Measurements from ENCODE around the gene EDA.

Gene EDA

DNA sequence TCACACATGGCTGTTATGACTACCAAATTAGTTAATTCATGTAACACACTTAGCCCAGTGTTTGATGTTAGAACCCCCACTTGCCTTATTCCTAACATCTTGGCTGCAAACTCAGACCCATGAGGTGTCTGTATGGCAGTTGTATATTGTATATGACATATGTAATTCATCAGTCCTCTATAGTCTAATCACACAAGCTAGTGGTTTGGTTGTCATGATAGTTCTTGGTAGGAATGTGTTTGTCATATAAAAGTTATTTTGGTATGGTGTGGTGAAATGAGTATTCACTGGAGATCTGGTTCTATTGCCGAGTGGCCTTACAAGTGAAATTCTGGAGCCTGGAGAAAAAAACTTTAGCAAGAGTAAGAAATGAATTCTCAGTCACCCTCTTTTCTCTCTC lies 284.6 kb downstream of the EDA start:
- peaks cover 0 to 3% (median 0%) of the 10 kb centered on the region in 5 donors for H3K9me3 ChIP-seq (ENCODE audit: control insufficient read depth in 5 of 5, low read length in 5 of 5)

DNA sequence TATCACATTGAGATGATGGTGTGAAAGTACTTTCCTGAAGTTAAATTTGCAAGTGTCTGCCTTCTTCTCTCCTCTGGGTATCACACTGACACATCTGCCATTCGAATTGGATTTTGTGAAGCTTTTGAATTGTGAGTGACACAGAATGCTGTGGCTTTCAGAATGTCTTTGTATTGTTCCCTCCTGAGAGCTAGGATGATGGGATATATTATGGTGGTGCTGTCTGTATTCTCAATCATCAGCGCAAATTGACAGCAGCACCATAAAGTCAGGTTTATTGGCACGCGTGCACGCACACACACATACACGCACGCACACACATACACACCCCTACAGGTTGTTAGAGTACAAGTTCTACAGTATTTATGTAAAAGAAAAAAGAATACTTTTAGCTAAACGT lies 290.5 kb downstream of the EDA start:
- Histone ChIP-seq H3K9ac (ENCODE audit: low read length in 5 of 5) (no peak overlapping the region), H3K9me3 (ENCODE audit: control insufficient read depth in 5 of 5, low read length in 5 of 5) (peaks cover 0 to 4% (median 0%) of the 10 kb centered on the region in 5 donors), H3K4me1 (ENCODE audit: control insufficient read depth in 5 of 5, insufficient read depth in 5 of 5, low read length in 5 of 5) (no peaks in the 10 kb centered on the region), H3K27me3 (ENCODE audit: control insufficient read depth in 5 of 5, insufficient read depth in 4 of 5, low read length in 5 of 5) (peaks cover 0 to 2% (median 0%) of the 10 kb centered on the region in 5 donors), H3K36me3 (ENCODE audit: control insufficient read depth in 5 of 5, insufficient read depth in 5 of 5, low read length in 5 of 5) (no peaks in the 10 kb centered on the region), H3K27ac (ENCODE audit: low read depth, low read length) (no peak overlapping the region), H3K4me3 (ENCODE audit: low read depth in 1 of 5, low read length in 5 of 5) (no peak overlapping the region)

More for the DNA sequence above, 284.6 kb downstream of the EDA start:
- H3K4me1 ChIP-seq (ENCODE audit: control insufficient read depth in 5 of 5, insufficient read depth in 5 of 5, low read length in 5 of 5) = no peaks in the 10 kb centered on the region
- H3K36me3 ChIP-seq (ENCODE audit: control insufficient read depth in 5 of 5, insufficient read depth in 5 of 5, low read length in 5 of 5) = no peaks in the 10 kb centered on the region
- H3K9ac ChIP-seq (ENCODE audit: low read length in 5 of 5) = no peak overlapping the region
- no peak overlapping the region for H3K4me3 ChIP-seq (ENCODE audit: low read depth in 1 of 5, low read length in 5 of 5)
- H3K27me3 ChIP-seq (ENCODE audit: control insufficient read depth in 5 of 5, insufficient read depth in 4 of 5, low read length in 5 of 5) = peaks cover 0 to 6% (median 0%) of the 10 kb centered on the region in 5 donors
- H3K27ac ChIP-seq (ENCODE audit: low read depth, low read length) = no peak overlapping the region

DNA sequence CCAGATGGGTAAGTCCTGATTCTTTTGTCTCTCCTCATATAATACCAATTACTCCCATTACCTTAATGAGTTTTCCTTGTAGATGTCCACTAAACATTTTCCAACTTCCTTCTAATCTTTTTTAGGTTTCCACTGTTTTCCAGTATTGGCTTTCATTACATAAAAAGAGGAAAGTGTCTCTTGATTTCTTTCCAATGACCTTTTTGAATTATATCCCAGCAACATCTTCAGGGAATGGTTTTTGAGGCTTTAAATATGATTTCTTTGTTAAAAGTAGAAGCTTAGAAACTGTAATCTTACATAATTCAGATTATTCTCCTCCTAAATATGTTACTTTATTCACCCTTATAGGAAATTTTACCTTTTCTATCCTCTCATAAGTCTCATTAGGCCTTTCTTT lies 298.9 kb downstream of the EDA start:
- Histone ChIP-seq H3K27me3 (ENCODE audit: control insufficient read depth in 5 of 5, insufficient read depth in 4 of 5, low read length in 5 of 5) (no peaks in the 10 kb centered on the region), H3K9ac (ENCODE audit: low read length in 5 of 5) (no peak overlapping the region), H3K4me1 (ENCODE audit: control insufficient read depth in 5 of 5, insufficient read depth in 5 of 5, low read length in 5 of 5) (no peaks in the 10 kb centered on the region), H3K9me3 (ENCODE audit: control insufficient read depth in 5 of 5, low read length in 5 of 5) (peaks cover 2 to 24% (median 17%) of the 10 kb centered on the region in 5 donors), H3K4me3 (ENCODE audit: low read depth in 1 of 5, low read length in 5 of 5) (no peak overlapping the region), H3K27ac (ENCODE audit: low read depth, low read length) (no peak overlapping the region), H3K36me3 (ENCODE audit: control insufficient read depth in 5 of 5, insufficient read depth in 5 of 5, low read length in 5 of 5) (no peaks in the 10 kb centered on the region)

DNA sequence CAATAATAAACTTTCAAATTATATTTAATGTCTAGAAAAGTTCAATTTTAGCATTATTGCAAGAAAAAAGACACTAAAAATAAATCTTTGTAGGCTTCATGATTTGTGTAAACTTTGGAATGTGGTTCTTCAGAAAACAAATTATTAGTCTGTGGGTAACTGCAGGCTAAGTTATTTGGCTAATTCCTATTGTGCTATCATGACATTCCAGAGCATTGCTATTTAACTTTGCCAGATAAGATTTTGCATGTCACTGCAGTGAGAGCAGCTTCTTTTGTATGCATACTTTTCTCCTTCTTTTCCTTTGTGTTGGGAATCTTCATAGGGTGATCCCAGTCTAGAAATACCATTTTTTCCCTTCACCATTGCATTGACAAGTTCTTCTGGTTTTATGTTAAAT lies 303.8 kb downstream of the EDA start:
- no peaks in the 10 kb centered on the region for H3K27me3 ChIP-seq (ENCODE audit: control insufficient read depth in 5 of 5, insufficient read depth in 4 of 5, low read length in 5 of 5)
- H3K36me3 ChIP-seq (ENCODE audit: control insufficient read depth in 5 of 5, insufficient read depth in 5 of 5, low read length in 5 of 5) = no peaks in the 10 kb centered on the region
- H3K4me1 ChIP-seq (ENCODE audit: control insufficient read depth in 5 of 5, insufficient read depth in 5 of 5, low read length in 5 of 5) = no peaks in the 10 kb centered on the region
- H3K9me3 ChIP-seq (ENCODE audit: control insufficient read depth in 5 of 5, low read length in 5 of 5) = peaks cover 0 to 8% (median 4%) of the 10 kb centered on the region in 5 donors
- no peak overlapping the region for H3K27ac ChIP-seq (ENCODE audit: low read depth, low read length)
- no peak overlapping the region for H3K9ac ChIP-seq (ENCODE audit: low read length in 5 of 5)
- H3K4me3 ChIP-seq (ENCODE audit: low read depth in 1 of 5, low read length in 5 of 5) = no peak overlapping the region

DNA sequence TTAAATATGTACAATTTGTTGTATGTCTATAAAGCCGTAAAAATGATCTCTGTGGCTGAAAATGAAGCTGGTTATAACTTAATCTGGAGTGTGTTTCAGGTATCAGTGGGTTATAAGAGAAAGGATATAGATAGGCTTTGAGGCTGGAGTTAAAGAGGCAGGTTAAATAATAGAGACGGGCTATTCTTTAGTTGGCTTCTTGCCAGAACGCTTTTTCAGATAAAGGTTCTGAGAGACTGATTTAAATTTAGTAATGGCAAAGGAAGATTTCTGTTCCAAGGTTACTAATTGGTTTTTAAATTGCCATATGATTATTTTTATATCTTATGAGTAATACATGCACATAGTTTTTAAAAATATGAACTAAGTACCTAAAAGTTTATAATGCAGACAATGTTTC lies 316.4 kb downstream of the EDA start:
- no peak overlapping the region for H3K9ac ChIP-seq (ENCODE audit: low read length in 5 of 5)
- no peak overlapping the region for H3K27ac ChIP-seq (ENCODE audit: low read depth, low read length)
- no peak overlapping the region for H3K4me3 ChIP-seq (ENCODE audit: low read depth in 1 of 5, low read length in 5 of 5)
- H3K27me3 ChIP-seq (ENCODE audit: control insufficient read depth in 5 of 5, insufficient read depth in 4 of 5, low read length in 5 of 5) = peaks cover 0 to 5% (median 0%) of the 10 kb centered on the region in 5 donors
- H3K36me3 ChIP-seq (ENCODE audit: control insufficient read depth in 5 of 5, insufficient read depth in 5 of 5, low read length in 5 of 5) = no peaks in the 10 kb centered on the region
- no peaks in the 10 kb centered on the region for H3K4me1 ChIP-seq (ENCODE audit: control insufficient read depth in 5 of 5, insufficient read depth in 5 of 5, low read length in 5 of 5)
- no peaks in the 10 kb centered on the region for H3K9me3 ChIP-seq (ENCODE audit: control insufficient read depth in 5 of 5, low read length in 5 of 5)

DNA sequence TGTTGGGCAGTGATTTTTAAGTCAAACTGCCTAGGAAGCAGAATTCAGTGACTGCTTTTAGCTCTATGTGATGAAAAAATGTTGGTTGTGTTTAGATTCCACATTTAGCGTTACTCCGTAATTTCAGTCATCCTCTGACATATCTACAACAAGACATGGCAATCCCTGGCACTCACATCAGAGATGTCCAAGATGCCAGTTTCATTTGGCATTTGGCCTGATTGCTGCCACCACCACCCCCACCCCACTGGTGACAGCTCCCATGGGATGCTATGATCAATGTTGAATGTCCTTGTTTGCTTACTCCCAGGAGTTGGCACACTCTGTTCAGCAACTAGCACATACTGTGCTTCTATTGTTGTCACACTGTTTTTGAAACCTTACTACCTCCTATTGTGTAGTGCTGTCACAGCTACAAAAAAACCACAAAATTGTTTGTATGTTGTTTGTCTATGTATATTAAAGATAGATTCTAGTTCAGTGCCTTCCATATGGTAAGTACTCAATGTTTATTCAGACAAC lies 332.4 kb downstream of the EDA start:
- Histone ChIP-seq H3K9me3 (ENCODE audit: control insufficient read depth in 5 of 5, low read length in 5 of 5) (peaks cover 0 to 9% (median 5%) of the 10 kb centered on the region in 5 donors), H3K36me3 (ENCODE audit: control insufficient read depth in 5 of 5, insufficient read depth in 5 of 5, low read length in 5 of 5) (no peaks in the 10 kb centered on the region), H3K9ac (ENCODE audit: low read length in 5 of 5) (no peak overlapping the region), H3K4me3 (ENCODE audit: low read depth in 1 of 5, low read length in 5 of 5) (no peak overlapping the region), H3K27ac (ENCODE audit: low read depth, low read length) (no peak overlapping the region), H3K27me3 (ENCODE audit: control insufficient read depth in 5 of 5, insufficient read depth in 4 of 5, low read length in 5 of 5) (peaks cover 0 to 10% (median 8%) of the 10 kb centered on the region in 5 donors), H3K4me1 (ENCODE audit: control insufficient read depth in 5 of 5, insufficient read depth in 5 of 5, low read length in 5 of 5) (no peaks in the 10 kb centered on the region)

DNA sequence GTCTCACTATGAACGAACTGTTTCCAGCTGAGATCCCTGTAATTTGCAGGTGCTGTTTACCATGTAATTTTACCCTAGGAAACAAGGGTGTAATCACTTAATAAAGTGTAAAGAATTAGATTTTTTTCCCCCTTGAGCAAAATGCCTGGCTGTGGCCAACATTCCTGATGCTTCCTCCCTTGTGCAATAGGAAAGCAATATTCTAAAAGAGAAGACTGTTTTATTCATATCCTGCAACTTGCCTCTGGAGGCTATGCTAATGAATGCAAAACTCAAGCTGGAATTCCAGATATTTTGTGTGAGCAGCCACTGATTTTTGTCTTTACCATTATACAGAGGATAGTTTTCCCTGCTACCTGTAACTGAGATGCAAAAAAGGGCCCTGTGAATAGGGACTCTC lies 335.8 kb downstream of the EDA start:
- H3K4me3 ChIP-seq (ENCODE audit: low read depth in 1 of 5, low read length in 5 of 5) = no peak overlapping the region
- H3K9ac ChIP-seq (ENCODE audit: low read length in 5 of 5) = no peak overlapping the region
- H3K27ac ChIP-seq (ENCODE audit: low read depth, low read length) = no peak overlapping the region
- no peaks in the 10 kb centered on the region for H3K36me3 ChIP-seq (ENCODE audit: control insufficient read depth in 5 of 5, insufficient read depth in 5 of 5, low read length in 5 of 5)
- no peaks in the 10 kb centered on the region for H3K9me3 ChIP-seq (ENCODE audit: control insufficient read depth in 5 of 5, low read length in 5 of 5)
- peaks cover 0 to 9% (median 5%) of the 10 kb centered on the region in 5 donors for H3K27me3 ChIP-seq (ENCODE audit: control insufficient read depth in 5 of 5, insufficient read depth in 4 of 5, low read length in 5 of 5)
- no peaks in the 10 kb centered on the region for H3K4me1 ChIP-seq (ENCODE audit: control insufficient read depth in 5 of 5, insufficient read depth in 5 of 5, low read length in 5 of 5)

DNA sequence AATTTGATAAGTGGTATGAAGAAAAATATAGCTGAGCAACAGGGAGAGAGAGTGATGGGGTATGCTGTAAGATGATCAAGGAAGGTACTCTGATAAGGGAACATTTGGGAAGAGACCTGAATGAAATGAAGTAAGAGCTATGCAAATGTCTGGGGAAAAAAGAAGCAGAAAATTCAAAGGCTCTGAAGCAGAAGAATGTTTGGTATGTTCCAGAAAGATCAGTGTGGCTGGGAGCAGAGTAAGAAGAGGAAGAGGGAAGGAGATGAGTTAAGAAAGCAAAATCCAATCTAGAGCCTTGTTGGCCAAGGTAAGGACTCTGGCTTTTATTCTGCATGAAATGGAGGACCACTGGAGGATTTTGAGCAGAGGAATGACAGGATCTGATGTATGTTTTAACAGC lies 343.8 kb downstream of the EDA start:
- Histone ChIP-seq H3K27me3 (ENCODE audit: control insufficient read depth in 5 of 5, insufficient read depth in 4 of 5, low read length in 5 of 5) (peaks cover 0 to 4% (median 0%) of the 10 kb centered on the region in 5 donors), H3K9me3 (ENCODE audit: control insufficient read depth in 5 of 5, low read length in 5 of 5) (no peaks in the 10 kb centered on the region), H3K4me1 (ENCODE audit: control insufficient read depth in 5 of 5, insufficient read depth in 5 of 5, low read length in 5 of 5) (no peaks in the 10 kb centered on the region)

DNA sequence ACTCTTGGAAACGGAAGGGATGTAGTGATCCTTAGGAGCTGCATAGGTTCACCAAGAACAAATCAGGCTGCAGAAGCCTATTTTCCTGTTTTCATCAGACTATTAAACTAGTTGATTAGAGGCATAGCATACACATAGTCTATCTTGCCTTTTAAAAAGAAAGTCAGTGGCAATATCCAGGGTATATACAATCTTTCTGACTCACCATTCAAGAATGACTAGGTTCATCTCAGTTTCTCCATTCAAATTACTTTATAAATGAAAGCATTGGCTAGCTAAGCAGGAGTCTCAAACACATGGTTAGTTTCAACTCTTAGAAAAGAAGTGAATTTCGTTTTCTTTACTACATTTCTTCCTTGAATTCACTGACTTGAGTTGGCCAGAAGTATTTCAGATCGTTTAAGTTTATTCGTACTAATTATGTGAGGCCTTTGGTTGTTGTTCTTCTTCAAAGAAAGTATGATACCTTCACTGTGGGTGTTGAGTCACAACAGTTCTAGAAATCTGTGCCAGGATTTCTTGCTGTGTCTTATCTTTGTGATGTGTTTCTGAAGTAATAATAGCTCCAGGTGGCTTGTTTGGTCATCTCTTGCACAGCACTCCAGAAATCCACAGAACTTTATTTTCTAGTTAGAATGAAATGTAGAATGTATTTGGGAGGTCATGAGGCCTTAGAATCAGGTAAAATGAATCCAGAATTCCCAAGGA lies 345.6 kb downstream of the EDA start:
- Histone ChIP-seq H3K4me1 (ENCODE audit: control insufficient read depth in 5 of 5, insufficient read depth in 5 of 5, low read length in 5 of 5) (no peaks in the 10 kb centered on the region), H3K9ac (ENCODE audit: low read length in 5 of 5) (no peak overlapping the region), H3K36me3 (ENCODE audit: control insufficient read depth in 5 of 5, insufficient read depth in 5 of 5, low read length in 5 of 5) (no peaks in the 10 kb centered on the region), H3K4me3 (ENCODE audit: low read depth in 1 of 5, low read length in 5 of 5) (no peak overlapping the region), H3K9me3 (ENCODE audit: control insufficient read depth in 5 of 5, low read length in 5 of 5) (no peaks in the 10 kb centered on the region), H3K27me3 (ENCODE audit: control insufficient read depth in 5 of 5, insufficient read depth in 4 of 5, low read length in 5 of 5) (peaks cover 0 to 4% (median 0%) of the 10 kb centered on the region in 5 donors), H3K27ac (ENCODE audit: low read depth, low read length) (no peak overlapping the region)

More for the DNA sequence above, 343.8 kb downstream of the EDA start:
- no peak overlapping the region for H3K27ac ChIP-seq (ENCODE audit: low read depth, low read length)
- H3K4me3 ChIP-seq (ENCODE audit: low read depth in 1 of 5, low read length in 5 of 5) = no peak overlapping the region
- no peaks in the 10 kb centered on the region for H3K36me3 ChIP-seq (ENCODE audit: control insufficient read depth in 5 of 5, insufficient read depth in 5 of 5, low read length in 5 of 5)
- no peak overlapping the region for H3K9ac ChIP-seq (ENCODE audit: low read length in 5 of 5)

DNA sequence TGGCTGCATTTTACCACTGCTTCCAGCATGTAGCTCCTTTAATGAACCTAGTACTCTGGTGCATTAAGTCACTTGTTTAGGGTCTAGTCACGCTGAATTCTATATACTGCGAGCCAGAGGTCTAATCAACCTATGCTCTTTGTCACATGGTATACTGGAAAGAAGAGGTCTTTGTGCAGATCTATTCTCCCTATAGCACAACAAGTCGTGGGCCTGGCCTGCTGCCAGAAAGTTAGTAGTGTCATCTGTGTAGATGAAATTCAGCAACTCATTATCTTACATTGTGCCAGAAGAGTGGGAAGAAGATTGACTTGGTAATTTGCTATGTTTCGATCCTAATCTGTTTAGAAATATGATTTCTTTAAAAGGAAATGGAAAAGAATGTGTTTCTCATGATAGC lies 353.0 kb downstream of the EDA start:
- no peaks in the 10 kb centered on the region for H3K36me3 ChIP-seq (ENCODE audit: control insufficient read depth in 5 of 5, insufficient read depth in 5 of 5, low read length in 5 of 5)
- no peaks in the 10 kb centered on the region for H3K4me1 ChIP-seq (ENCODE audit: control insufficient read depth in 5 of 5, insufficient read depth in 5 of 5, low read length in 5 of 5)
- no peaks in the 10 kb centered on the region for H3K9me3 ChIP-seq (ENCODE audit: control insufficient read depth in 5 of 5, low read length in 5 of 5)
- H3K4me3 ChIP-seq (ENCODE audit: low read depth in 1 of 5, low read length in 5 of 5) = no peak overlapping the region
- H3K27me3 ChIP-seq (ENCODE audit: control insufficient read depth in 5 of 5, insufficient read depth in 4 of 5, low read length in 5 of 5) = peaks cover 0 to 2% (median 0%) of the 10 kb centered on the region in 5 donors
- H3K27ac ChIP-seq (ENCODE audit: low read depth, low read length) = no peak overlapping the region
- no peak overlapping the region for H3K9ac ChIP-seq (ENCODE audit: low read length in 5 of 5)
